A204.1 (cell line): ENCODE data around the gene PHLDB1.
"Not testable (repeated sequence)": the region's sequence is repeated elsewhere in the genome, so short reads cannot be mapped to it uniquely, and the experiment has no call there.

Experiments used
- FAIRE-seq: peaks from 2 replicates; lab custom pipeline; 2012; peaks lifted over from hg19 to GRCh38; lab: Jason Lieb, UNC

The PHLDB1 gene

GRCh38 chr11:118606157-118606843, 1.1 kb upstream of the PHLDB1 start:
- FAIRE-seq: no peak

GRCh38 chr11:118606844-118607228, 579 bp upstream of the PHLDB1 start:
- no peak for FAIRE-seq

GRCh38 chr11:118608360-118609227, 1.2 kb downstream of the PHLDB1 start:
- no peak for FAIRE-seq

GRCh38 chr11:118609380-118610224, 2.2 kb downstream of the PHLDB1 start:
- no peak for FAIRE-seq

- no peak for FAIRE-seq
Observed at GRCh38 chr11:118610225-118610772, 2.9 kb downstream of the PHLDB1 start.

GRCh38 chr11:118610773-118611432, 3.5 kb downstream of the PHLDB1 start:
- no peak for FAIRE-seq

GRCh38 chr11:118611433-118611795, 4.0 kb downstream of the PHLDB1 start:
- not testable (repeated sequence) for FAIRE-seq

- FAIRE-seq: no peak
Observed at GRCh38 chr11:118612378-118612777, 5.0 kb downstream of the PHLDB1 start.

GRCh38 chr11:118614511-118614910, 7.1 kb downstream of the PHLDB1 start:
- FAIRE-seq: no peak

GRCh38 chr11:118615282-118615975, 8.0 kb downstream of the PHLDB1 start:
- no peak for FAIRE-seq

GRCh38 chr11:118615976-118616371, 8.6 kb downstream of the PHLDB1 start:
- no peak for FAIRE-seq

GRCh38 chr11:118618115-118618990, 10.9 kb downstream of the PHLDB1 start:
- no peak for FAIRE-seq

- FAIRE-seq: no peak
Observed at GRCh38 chr11:118618991-118619375, 11.6 kb downstream of the PHLDB1 start.

GRCh38 chr11:118619444-118620197, 12.2 kb downstream of the PHLDB1 start:
- FAIRE-seq: no peak

GRCh38 chr11:118620529-118621070, 13.2 kb downstream of the PHLDB1 start:
- FAIRE-seq: no peak

GRCh38 chr11:118621071-118621783, 13.8 kb downstream of the PHLDB1 start:
- FAIRE-seq: no peak

GRCh38 chr11:118621784-118622375, 14.5 kb downstream of the PHLDB1 start:
- no peak for FAIRE-seq
